Fibroblast of lung (primary cell): ENCODE results near the gene ISOC2. TPM values are rescaled to one million over a fixed set of nuclear protein-coding genes. Genes with fewer than 3 reads are reported as not detected.

Experiments used
- DNase-seq, 2 donors: peaks; one replicate each; pipeline versions ENCODE4 v3.0.0 to v3.0.0-alpha.2; 2010; ENCODE audit warnings: low read depth in 2 of 2
- H2AFZ ChIP-seq: 2 replicates; pipeline ENCODE4 v1.5.1; 2012; ENCODE audit warnings: low read length, control low read depth, inconsistent platforms
- H3K27ac ChIP-seq: 2 replicates; pipeline ENCODE4 v1.5.1; 2011; ENCODE audit warnings: low read length, control low read depth; ENCODE audit not compliant: insufficient read depth
- H3K27me3 ChIP-seq: 2 replicates; pipeline ENCODE4 v1.5.1; 2011; ENCODE audit warnings: mild to moderate bottlenecking, low read length; ENCODE audit not compliant: control insufficient read depth, insufficient read depth
- H3K36me3 ChIP-seq: 2 replicates; pipeline ENCODE4 v1.5.1; 2011; ENCODE audit warnings: low read length; ENCODE audit not compliant: control insufficient read depth, insufficient read depth
- H3K4me1 ChIP-seq: 2 replicates; pipeline ENCODE4 v1.5.1; 2011; ENCODE audit warnings: low read length; ENCODE audit not compliant: control insufficient read depth, insufficient read depth; ENCODE audit errors: extremely low read depth
- H3K4me2 ChIP-seq: 2 replicates; pipeline ENCODE4 v1.5.1; 2011; ENCODE audit warnings: low read length, control low read depth; ENCODE audit not compliant: insufficient read depth; ENCODE audit errors: extremely low read depth
- H3K4me3 ChIP-seq, 4 experiments: fragments of 200-600 bp in 1 of 4; sonication (generic) in 1 of 4; replicated peaks in 1 of 4; 2 replicates each; pipeline ENCODE4 v1.5.1; 2011 to 2016; ENCODE audit warnings: low read length in 4 of 4, low read depth in 3 of 4, mild to moderate bottlenecking in 3 of 4, control low read depth in 2 of 4, inconsistent platforms in 1 of 4, mixed read lengths in 1 of 4; ENCODE audit not compliant: insufficient read depth in 1 of 4; ENCODE audit errors: control extremely low read depth in 1 of 4
- H3K79me2 ChIP-seq: 2 replicates; pipeline ENCODE4 v1.5.1; 2012; ENCODE audit warnings: mild to moderate bottlenecking, low read length, inconsistent platforms; ENCODE audit not compliant: control insufficient read depth, insufficient read depth
- H3K9ac ChIP-seq: 2 replicates; pipeline ENCODE4 v1.5.1; 2011; ENCODE audit warnings: mild to moderate bottlenecking, low read length, control low read depth; ENCODE audit not compliant: insufficient read depth
- H3K9me3 ChIP-seq: 2 replicates; pipeline ENCODE4 v1.5.1; 2012; ENCODE audit warnings: low read depth, low read length; ENCODE audit not compliant: control insufficient read depth, insufficient read depth
- H4K20me1 ChIP-seq: 2 replicates; pipeline ENCODE4 v1.5.1; 2011; ENCODE audit warnings: low read length; ENCODE audit not compliant: control insufficient read depth, insufficient read depth; ENCODE audit errors: extremely low read depth
- CTCF ChIP-seq, 2 donors: IDR thresholded peaks in 1 of 2; conservative IDR thresholded peaks in 1 of 2; 1 replicate in 1 of 2; 2 replicates in 1 of 2; pipeline ENCODE4 v1.5.1; 2011 to 2012; ENCODE audit warnings: low read length in 2 of 2, control low read depth in 1 of 2, inconsistent platforms in 1 of 2, low read depth in 1 of 2, mild to moderate bottlenecking in 1 of 2
- EZH2 ChIP-seq: IDR thresholded peaks from 2 replicates; pipeline ENCODE4 v1.5.1; 2012; ENCODE audit warnings: low read length, control low read depth, mild to moderate bottlenecking; ENCODE audit errors: missing control alignments
- polyA plus RNA-seq, 2 donors: library from polyadenylated mRNA; depleted of rRNA in 1 of 2; stranded (reverse) in 1 of 2; unstranded in 1 of 2; fragments of >200 nt; gene quantifications; 2 replicates each; pipeline ENCODE4 v1.2.1, GENCODE V29; 2011 to 2012; ENCODE audit warnings: missing spikeins in 1 of 2
- total RNA-seq: library from RNA; depleted of rRNA; stranded (reverse); fragments of >200 nt; gene quantifications from 2 replicates; pipeline ENCODE4 v1.2.1, GENCODE V29; 2014

Gene ISOC2
- total and polyA plus RNA-seq, 2 donors (not counting 1 experiment from before 2014, with no cell fraction given): 24.8 to 35.5 TPM

GRCh38 chr19:55486971-55487923 lies 25.8 kb upstream of the ISOC2 start:
- TF ChIP-seq EZH2 (no peak), CTCF (conservative IDR thresholded peaks at IDR 0.05 in 1 of 2, IDR thresholded peaks at IDR 0.05 in 1 of 2; ENCODE audit: low read depth in 1 of 2, low read length in 2 of 2) (no peak)
- peak overlapping the region; percentile 91 for H3K9ac ChIP-seq
- H2AFZ ChIP-seq: no peak overlapping the region
- H4K20me1 ChIP-seq: no peaks in the 10 kb centered on the region
- H3K4me2 ChIP-seq: peak overlapping the region; percentile 100
- peaks cover 44% of the 10 kb centered on the region for H3K4me1 ChIP-seq
- H3K9me3 ChIP-seq: no peaks in the 10 kb centered on the region
- peaks cover 11% of the 10 kb centered on the region for H3K36me3 ChIP-seq
- peak overlapping the region; percentile 96 for H3K27ac ChIP-seq
- peak; percentile 98 for DNase-seq
- H3K79me2 ChIP-seq: peaks cover 9% of the 10 kb centered on the region
- H3K4me3 ChIP-seq: peak overlapping the region; percentile 35 to 70 (median 39)
- no peaks in the 10 kb centered on the region for H3K27me3 ChIP-seq

GRCh38 chr19:55486043-55486970 lies 24.9 kb upstream of the ISOC2 start:
- DNase-seq: no peak
- no peaks in the 10 kb centered on the region for H3K9me3 ChIP-seq
- peak overlapping the region; percentile 96 for H3K27ac ChIP-seq
- H3K4me3 ChIP-seq: peak overlapping the region; percentile 30 to 71 (median 56)
- peaks cover 12% of the 10 kb centered on the region for H3K36me3 ChIP-seq
- H3K4me2 ChIP-seq: peak overlapping the region; percentile 100
- no peaks in the 10 kb centered on the region for H4K20me1 ChIP-seq
- H3K79me2 ChIP-seq: peaks cover 9% of the 10 kb centered on the region
- no peak overlapping the region for H2AFZ ChIP-seq
- peak overlapping the region; percentile 91 for H3K9ac ChIP-seq
- TF ChIP-seq CTCF (conservative IDR thresholded peaks at IDR 0.05 in 1 of 2, IDR thresholded peaks at IDR 0.05 in 1 of 2; ENCODE audit: low read depth in 1 of 2, low read length in 2 of 2): peak in 1 of 2 donors; percentile 35
- TF ChIP-seq EZH2: no peak
- no peaks in the 10 kb centered on the region for H3K27me3 ChIP-seq
- peaks cover 38% of the 10 kb centered on the region for H3K4me1 ChIP-seq
